Effector CD4-positive, alpha-beta T cell (primary cell): Measurements from ENCODE around the gene FAM193A.
"Not testable (repeated sequence)": the region's sequence is repeated elsewhere in the genome, so short reads cannot be mapped to it uniquely, and the experiment has no call there.

Experiments
- DNase-seq: peaks from one replicate; pipeline ENCODE4 v3.0.0-alpha.2; 2020

The FAM193A gene

DNA sequence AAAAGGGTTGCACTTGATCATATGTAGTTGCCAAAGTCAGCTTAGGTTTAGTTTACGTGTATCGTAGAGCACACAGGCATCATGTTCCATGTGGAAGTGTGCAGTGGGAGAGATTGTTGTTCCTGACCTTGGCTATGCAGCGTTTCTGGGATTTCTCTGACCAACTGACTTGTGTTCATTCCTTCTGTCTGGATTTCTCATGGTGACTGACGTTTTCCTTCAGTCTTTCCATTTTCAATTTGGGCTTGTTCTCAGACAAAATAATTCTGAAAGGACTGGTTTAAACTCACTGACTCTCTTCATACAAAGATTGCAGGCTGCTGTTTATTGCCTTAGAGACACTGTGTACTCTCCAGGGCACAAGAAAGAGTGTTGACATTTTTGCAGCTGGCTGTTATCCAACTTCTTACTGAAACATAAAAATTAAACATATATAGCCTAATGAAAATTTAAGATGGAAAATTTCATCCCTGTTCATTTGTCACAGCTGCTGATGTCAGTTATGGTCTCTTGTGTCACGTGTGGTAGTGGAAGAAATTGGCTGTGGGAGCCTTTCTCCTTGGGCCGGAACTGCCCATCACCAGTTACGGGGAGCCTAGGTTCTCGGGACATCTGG, 124.3 kb downstream of the FAM193A start:
- DNase-seq = no peak

DNA sequence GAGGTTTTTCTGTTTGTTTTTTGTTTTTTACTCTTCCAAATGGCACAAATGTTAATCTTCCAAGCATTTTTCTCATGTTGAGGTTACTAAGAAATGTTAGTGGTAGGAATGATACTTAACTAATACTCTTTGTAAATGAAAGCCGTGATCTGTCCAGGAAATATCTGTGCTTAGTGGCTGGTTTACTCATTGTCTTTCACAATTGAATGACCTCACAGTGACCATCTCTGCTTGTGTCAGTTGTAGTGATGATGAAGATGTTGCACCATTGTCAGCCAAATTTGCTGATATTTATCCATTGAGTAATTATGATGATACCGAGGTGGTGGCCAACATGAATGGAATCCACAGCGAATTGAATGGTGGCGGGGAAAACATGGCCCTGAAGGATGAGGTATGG, 126.2 kb downstream of the FAM193A start:
- no peak for DNase-seq

DNA sequence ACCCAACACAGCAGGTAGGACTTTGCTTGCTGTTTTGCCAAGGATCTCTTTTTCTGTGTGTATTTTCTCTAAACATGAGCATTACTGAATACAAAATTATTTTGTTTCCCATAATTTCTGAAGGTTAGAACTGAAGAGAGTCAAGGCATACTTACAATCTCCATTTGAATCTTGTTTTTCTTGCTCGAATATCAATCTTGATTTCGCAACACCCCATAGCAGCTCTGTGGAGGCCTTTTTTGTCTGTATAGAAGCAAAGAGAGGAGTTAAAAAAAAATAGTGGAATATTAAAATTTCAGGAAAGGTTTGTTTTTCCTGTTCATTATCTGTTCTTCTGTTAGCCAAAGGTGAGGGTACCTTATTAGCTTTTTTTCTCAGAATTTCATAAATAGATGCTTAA, 126.8 kb downstream of the FAM193A start:
- DNase-seq = no peak

DNA sequence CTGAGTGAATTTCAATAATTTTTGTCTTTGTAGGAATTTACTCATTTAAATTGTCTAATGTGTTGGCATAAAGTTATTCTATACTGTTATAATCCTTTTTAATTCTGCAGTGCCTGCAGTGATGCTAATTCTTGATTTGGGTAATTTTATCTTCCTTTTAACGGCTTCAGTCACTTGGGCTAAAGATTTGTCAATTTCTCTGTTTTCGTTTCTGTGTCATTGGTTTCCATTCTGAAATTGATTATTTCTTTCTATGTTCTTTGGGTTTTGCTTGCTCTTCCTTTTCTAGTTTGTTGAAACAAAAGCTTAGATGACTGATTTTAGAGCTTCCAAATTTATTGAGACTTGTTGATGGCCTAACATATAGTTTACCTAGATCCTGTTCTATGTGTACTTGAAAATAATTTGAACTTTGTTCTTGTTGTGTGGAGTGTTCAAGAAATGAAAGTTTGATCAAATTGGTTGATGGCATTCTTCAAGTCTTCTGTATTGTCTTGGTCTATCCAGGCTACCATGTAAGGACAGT, 130.3 kb downstream of the FAM193A start:
- DNase-seq = no peak

DNA sequence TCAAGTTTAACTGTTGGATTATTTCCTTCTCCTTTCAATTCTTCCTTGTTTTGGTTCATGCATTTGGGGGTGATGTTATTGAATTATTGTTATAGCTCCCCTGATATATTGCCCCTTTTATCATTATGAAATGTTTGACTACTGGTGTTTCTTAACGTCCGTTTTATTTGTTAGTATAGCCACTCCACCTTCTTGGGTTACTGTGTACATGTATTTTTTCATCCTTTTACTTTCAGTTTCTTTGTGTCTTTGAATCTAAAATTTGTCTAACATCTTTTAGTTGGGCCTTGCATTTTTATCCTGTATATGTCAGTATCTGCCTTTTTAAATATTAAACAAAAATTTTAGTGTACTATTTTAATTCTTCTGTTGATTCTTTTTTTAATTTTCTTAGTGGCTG, 131.0 kb downstream of the FAM193A start:
- no peak for DNase-seq

DNA sequence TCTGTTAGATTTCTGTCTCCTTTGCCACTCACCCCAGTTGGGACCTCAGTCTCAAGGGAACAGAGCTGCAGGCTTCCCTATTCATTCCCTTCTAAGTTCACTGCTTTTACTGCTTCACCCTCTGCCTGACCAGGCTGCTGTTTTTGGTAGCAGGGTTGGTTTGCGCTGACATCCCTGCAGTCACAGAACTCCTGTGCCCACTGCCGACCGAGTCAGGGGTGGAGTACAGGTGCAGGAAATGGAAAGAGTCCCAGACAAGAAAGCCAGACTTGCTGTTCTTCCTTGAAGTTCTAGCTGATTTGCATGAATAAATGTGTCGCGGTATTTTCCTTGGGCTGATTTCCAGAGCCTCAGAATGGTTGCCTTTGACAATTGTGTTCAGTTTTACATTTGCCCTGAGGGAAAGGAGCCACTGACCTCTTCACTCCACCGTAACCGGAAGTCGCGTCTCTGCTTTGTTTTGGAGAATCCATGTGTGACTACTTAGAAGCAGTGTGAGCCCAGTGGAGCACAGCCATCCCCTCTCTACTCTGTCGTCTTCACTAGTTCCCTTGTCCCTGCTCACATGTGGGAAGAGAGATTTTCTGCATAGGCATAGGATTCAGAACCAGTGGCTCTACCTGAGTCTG, 134.9 kb downstream of the FAM193A start:
- no peak for DNase-seq

DNA sequence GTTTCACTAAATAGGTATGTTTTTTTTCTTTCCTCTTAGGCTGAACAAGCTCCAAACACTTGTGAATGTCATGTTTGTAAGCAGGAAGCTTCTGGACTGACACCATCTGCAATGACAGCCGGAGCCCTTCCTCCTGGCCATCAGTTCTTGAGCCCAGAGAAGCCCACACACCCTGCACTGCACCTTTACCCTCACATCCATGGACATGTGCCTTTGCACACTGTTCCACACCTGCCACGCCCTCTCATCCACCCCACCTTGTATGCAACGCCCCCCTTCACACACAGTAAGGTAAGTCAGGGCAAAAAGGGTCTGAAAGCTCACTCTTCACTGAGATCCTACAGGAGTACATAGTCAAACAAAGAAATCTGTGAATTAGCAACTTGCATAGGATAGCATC, 135.6 kb downstream of the FAM193A start:
- no peak for DNase-seq

DNA sequence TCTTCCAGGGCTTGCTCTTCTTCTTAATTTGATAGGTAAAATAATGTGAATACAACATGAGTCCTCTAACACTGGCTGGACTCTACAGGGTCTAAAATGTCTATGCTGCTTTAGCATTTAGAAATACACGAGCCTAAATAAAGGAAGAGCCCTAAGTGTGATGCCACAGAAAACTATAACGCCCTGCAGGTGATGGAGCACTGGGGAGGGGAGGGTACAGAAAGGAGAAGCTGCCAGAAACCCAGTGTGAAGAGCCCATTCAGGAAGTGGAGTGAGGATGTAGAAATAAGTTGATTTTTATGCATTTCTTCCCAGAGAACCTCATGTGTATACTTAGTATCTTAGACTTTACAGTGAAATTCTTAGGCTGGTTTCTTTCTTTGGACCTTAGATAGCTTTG, 136.3 kb downstream of the FAM193A start:
- no peak for DNase-seq

DNA sequence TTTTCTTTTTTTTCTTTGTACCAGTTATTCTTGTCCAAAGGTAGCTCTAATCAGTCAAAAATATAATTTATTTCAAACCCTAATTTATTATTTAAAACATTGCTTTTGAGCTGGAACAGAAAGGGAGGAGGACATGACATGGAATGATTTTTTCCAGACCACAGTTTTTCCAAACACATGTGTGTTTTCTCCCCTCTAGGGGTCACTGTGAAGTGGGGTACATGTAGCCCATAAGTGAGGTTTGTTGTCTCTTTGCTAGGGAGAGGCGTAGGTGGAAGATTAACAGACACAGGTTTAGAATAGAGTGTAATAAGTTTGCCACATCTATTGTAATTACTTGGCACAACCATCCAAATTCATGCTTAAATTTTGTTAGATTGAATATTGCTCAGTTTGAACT, 136.7 kb downstream of the FAM193A start:
- no peak for DNase-seq

DNA sequence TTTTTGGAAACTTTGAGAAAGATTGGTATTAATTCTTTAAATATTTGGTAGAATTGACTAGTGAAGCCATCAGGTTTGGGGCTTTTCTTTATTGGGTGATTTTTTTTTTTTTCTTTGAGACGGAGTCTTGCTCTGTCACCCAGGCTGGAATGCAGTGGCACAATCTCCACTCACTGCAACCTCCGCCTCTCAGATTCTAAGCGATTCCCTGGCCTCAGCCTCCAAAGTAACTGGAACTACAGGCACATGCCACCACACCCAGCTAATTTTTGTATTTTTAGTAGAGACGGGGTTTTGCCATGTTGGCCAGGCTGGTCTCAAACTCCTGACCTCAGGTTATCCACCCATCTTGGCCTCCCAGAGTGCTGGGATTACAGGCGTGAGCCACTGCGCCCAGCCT, 143.3 kb downstream of the FAM193A start:
- DNase-seq = not testable (repeated sequence)

DNA sequence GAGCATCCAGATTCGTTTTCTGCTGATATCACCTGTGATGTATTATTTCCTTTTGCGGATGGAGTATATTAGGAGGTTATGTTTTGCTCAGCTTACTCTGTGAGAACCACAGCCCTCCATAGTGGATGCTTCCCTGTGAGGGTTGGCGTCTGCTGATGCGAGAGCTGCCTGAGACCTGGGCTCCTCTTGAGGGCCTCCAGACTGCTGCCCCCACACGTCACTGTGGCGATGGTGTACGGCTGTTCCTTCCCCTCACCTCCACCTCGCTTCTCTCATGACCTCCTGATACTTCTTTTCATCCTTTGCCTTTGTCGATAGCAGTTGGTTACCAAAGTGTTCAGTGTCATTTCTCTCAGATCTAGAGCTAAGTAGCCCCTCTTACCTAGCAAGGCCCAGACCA, 148.0 kb downstream of the FAM193A start:
- no peak for DNase-seq

DNA sequence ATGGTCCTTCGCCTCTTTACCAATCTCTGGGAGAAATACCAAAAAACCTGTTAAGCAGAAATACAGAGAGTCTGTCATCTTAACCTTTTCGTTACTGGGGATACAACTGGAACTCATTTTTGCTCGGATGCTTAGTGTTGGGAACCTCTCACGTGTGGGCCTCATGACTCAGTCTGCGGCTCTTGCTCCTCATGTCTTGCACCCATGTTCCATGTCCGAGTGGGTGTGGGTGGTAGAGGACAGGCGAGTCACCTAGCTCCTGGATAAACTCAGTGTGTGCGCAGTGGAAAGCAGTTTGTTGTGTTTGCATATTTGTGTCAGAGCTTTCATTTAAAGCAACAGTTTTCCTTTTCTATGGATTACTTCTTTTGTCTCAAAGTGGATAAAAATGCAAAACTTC, 149.1 kb downstream of the FAM193A start:
- DNase-seq = no peak

DNA sequence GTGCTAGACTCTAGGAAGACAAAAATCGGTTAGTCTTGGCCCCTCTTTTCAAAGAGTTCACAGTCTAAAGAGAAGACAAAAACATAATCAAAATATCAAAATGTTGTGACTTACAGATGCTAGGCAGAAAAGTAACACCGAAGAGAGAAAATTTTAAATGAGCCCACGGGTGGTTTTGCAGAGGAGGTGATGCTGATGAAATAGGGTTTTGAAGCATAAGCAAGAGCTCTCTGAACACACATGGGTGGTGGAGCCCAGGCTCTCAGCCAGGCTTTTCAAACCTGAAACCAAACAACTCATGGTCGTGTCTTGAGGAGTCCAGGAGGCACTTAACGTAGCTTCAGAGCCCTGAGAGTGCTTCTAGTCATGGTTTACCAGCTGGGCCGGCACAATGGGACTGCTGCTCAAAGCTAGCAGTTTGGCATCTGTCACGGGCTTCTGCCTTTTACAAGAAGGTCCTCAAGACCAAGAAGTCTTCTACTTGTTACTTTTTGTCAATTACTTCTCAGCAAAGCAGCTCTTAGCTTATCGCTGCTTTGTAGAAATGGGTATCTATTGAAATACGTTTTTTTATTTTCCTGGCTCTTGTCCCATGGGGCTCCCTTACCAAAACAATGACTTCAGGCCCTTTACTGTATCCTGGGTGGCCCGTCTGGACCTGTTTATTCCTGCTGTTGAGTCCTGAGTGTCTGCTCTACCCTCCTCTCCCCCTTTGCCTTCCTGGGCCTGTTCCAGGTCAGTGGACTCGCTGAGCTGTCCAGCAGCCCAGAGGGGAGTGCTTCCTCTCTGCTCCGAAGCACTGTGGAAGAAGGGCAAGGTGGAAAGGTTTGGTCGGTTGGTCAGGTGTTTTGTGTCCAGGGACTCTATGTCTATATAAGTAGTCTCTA, 150.2 kb downstream of the FAM193A start:
- DNase-seq = no peak

DNA sequence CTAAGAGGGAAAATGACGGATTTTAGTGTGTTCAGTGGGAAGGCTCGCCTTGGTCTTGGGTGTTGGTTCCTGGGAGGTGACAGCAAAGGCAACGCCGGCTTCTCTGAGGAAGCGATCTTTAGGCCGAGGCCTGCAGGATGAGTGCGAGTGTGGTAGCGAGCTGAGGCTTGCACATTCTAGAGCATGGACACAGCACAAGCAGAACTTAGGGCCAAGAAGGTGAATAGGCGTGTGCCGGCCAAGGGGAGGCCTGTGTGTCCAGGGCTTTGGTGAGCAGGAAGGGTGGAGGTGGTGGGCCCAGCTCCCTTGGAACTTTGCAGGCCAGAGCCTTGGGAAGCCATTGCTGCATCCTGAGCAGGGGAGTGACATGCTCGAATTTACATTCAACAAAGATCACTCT, 151.8 kb downstream of the FAM193A start:
- DNase-seq = no peak

DNA sequence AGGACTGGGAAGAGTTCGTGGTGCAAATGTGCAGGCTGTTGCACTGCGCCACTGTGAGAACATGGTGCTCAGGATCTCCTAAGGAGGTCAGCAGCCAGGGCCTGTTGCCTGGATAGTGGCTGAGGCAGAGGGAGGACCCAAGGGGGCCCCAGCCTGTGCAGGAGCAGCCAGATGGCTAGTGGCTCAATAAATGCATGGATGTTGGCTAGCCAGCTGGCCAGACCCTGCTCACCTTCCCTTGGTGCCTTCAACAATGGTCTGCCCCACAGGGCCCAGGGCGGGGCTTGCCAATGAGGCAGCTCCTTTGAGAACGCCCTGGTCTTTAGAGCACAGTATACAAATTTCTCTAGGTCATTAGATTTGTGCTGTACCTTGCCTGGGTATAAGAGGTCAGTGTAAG, 152.2 kb downstream of the FAM193A start:
- no peak for DNase-seq

DNA sequence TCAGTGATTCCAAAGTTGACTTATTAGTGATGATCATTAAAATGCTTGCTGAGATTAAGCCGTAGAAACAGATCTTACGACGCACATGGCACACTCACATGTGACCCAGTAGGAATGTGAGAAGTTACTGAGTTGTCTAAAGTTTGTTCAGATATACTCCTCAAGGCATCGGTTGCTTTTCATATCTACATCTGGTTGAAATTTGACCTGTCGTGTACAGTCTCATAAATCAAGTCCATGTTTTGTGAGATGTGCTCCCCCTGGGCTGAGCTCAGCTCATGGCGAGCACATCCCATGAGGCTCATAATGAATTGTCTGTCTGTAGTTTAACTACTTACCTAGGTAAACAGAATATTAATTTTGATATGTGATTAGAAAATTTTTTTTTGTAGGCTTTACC, 152.7 kb downstream of the FAM193A start:
- no peak for DNase-seq

DNA sequence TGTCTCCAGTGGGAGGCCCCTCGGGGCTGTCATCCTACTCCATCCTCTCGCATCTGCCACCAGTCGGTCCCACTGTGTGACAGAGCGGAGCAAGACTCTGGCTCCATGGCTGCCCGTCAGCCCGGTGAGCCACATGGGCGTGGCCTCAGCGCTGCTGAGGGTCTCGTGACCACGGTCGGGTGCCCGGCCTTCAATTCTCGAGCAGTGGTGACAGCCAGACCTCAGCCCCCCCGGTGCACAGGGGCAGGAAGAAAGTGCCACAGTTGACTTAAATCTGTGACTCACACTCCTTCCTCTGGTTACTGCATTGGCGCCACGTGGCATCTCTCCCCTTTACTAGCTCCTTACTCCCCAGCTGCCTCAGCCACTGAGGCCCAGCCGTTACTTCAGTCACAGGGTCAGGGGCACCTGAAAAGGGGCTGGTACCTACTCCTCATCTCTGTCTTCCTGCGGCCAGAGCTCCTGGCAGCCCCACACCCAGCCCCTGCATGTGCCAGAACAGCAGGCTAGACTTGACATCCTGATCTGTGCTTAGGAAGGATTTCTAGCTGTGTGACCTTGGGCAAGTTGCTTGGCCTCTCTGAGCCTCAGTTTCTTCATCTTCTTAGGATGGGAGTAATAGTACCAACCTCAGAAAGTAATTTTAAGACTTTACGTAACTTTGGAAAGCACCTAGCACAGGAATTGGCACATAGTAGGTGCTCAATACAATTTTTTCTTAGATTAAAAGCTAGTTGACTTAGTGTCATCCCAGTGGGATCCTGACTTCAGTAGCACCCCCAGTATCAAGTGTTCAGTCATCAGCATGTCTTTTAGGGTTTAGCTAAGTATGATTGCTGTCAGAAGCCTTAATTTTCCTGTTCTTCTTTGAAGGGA, 153.6 kb downstream of the FAM193A start:
- DNase-seq = no peak

DNA sequence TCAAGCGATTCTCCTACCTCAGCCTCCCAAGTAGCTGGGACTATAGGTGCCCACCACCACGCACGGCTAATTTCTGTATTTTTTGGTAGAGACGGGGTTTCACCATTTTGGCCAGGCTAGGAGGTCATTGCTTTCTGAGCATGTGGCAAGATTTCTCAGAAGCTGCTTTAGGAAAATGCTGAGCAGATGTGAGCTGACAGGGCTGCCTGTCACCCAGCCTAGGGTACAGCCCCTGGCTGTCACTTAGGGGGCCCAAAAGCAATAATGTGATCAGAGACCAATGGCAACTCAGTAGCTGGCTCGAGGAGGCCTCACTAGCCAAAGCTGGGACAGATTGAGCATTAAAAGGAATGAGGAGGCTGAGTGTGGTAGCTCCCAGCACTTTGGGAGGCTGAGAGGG, 154.9 kb downstream of the FAM193A start:
- no peak for DNase-seq

DNA sequence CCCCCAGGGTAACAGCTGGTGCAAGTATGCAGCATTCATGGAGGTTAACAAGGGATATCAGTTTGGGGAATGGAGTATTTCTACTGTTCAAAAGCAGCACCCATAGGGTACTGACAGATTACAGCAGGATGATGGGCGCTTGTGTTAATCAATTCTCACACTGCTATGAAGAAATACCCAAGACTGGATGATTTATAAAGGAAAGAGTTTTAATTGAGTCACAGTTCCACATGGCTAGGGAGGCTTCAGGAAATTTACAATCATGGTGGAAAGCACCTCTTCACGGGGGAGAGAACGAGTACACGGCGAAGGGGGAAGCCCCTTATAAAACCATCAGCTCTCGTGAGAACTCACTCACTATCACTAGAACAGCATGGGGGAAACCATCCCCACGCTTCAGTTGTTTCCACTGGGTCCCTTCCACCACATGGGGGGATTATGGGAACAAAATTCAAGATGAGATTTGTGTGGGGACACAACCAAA, 155.5 kb downstream of the FAM193A start:
- DNase-seq = no peak

DNA sequence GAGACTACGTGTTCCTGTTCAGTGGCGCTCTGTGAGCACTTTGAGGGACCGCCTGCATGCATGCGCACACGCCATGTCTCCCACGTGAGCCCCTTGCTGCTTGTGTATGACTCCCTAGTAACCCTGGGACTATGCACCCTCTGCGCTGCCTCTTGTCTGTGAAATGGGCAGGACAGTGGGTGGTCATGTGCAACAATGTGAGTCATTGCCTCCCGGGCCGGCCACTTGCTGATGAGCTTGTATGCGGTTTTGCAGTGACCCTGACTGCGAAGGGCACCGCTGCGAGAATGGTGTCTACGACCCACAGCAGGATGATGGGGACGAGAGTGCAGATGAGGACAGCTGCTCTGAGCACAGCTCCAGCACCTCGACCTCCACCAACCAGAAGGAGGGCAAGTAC, 158.2 kb downstream of the FAM193A start:
- no peak for DNase-seq

DNA sequence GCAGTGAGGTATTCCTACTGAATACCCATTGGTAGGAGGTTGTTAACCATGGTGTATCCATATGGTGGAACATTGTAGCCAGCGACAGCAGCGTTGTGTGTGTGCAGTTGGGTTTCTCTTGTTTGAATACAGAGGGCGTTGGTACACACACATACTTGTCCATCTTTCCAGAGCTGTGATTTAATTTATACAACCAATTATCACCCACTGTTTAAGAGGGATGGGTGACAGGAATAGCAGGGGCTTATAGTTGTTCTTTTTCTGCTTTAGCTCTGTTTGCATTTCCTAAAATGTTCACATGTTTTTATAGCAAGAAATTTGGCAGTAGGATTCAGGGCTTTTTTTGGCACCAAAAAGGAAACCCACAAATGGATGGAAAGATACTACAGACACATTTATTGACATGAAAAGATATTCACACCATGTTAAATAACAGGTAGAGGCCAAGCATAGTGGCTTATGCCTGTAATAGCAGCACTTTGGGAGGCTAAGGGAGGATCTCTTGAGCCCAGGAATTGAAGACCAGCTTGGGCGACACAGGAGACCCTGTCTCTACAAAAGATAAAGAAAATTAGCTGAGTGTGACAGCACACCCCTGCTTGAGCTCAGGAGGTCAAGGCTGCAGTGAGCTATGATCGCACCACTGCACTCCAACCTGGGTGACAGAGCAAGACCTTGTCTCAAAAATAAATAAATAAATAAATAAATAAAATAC, 159.1 kb downstream of the FAM193A start:
- DNase-seq = no peak

DNA sequence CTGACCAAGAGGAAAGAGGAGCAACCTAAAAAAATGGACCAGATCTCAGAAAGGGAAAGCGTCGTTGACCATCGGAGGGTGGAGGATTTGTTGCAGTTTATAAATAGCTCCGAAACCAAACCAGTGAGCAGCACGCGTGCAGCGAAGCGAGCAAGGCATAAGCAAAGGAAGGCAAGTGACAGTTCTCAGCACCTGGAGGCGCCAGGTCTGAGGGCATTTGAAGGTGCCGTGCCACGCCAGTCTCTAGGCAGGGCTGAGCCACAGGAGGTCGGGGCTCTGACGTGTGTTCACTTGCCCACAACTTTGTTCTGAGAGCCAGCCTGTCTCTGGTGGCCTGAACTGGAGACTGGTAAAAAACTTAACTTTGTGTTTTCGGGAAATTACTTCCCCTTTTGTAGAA, 160.0 kb downstream of the FAM193A start:
- DNase-seq = no peak
